GM18907 (cell line): ENCODE measurements around the gene FLT3LG.

Source experiments
- ATAC-seq: cut with Tn5 transposase; IDR thresholded peaks from one replicate; pipeline ENCODE4 v1.9.1; 2021; ENCODE audit warnings: mild to moderate bottlenecking, moderate library complexity; ENCODE audit not compliant: unreplicated experiment

FLT3LG gene

GRCh38 chr19:49507803-49508494 is 33.9 kb downstream of the FLT3LG start:
- no peak for ATAC-seq

GRCh38 chr19:49512970-49513745 is 39.1 kb downstream of the FLT3LG start:
- no peak for ATAC-seq

- ATAC-seq, result no peak
These were observed 39.7 kb downstream of the FLT3LG start for GRCh38 chr19:49513746-49514118.

- no peak for ATAC-seq
These were observed 40.1 kb downstream of the FLT3LG start for GRCh38 chr19:49514151-49514550.

GRCh38 chr19:49515767-49516166 is 41.8 kb downstream of the FLT3LG start:
- ATAC-seq, result no peak

GRCh38 chr19:49518033-49518432 is 44.0 kb downstream of the FLT3LG start:
- no peak for ATAC-seq

GRCh38 chr19:49520705-49521319 is 46.8 kb downstream of the FLT3LG start:
- ATAC-seq, result no peak

- ATAC-seq, result no peak
These were observed 50.9 kb downstream of the FLT3LG start for GRCh38 chr19:49524812-49525455.

- ATAC-seq, result no peak
These were observed 54.3 kb downstream of the FLT3LG start for GRCh38 chr19:49528211-49528771.

GRCh38 chr19:49530708-49531107 is 56.7 kb downstream of the FLT3LG start:
- no peak for ATAC-seq

GRCh38 chr19:49533551-49534488 is 59.8 kb downstream of the FLT3LG start:
- ATAC-seq, result peak; percentile 67

- no peak for ATAC-seq
These were observed 60.8 kb downstream of the FLT3LG start for GRCh38 chr19:49534632-49535385.
